Measurements from ENCODE around the gene RUNX2. TPM values are rescaled to one million over a fixed set of nuclear protein-coding genes. Genes with fewer than 3 reads are reported as not detected.
A peak's percentile ranks its signal among the peaks of the same experiment; 100 is the strongest.
"Not testable (repeated sequence)": the region's sequence is repeated elsewhere in the genome, so short reads cannot be mapped to it uniquely, and the experiment has no call there.

Gene RUNX2
- polyA plus RNA-seq, 1 donor (not counting 4 experiments of a cell fraction or from before 2014, with no cell fraction given), result 1.4 TPM

DNA sequence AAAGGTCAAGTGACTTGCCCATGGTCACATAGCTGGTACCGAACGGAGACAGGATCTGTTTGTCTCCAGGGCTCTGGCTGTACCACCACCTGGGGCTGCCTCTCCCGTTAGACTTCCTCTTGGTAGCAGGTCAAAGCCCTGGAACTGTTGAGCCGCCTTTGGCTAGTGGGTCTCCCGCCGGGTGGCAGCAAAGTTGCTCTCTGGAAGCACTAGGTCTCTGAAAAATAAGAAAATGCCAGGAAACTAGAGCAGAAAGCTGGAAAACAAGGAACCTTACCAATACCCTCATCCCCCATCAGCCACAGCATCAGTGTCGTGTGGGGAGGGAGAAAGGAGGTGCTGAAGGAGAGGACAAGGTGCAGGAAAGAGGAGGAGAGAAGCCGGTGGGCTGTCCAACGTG, 340.6 kb downstream of the RUNX2 start:
- Histone ChIP-seq H3K4me3 (ENCODE audit: control insufficient read depth in 2 of 3, extremely low read depth in 1 of 3, insufficient read depth in 2 of 3, low read depth in 1 of 3, low read length in 3 of 3) (no peak overlapping the region), H3K4me1 (ENCODE audit: control insufficient read depth, extremely low read depth, insufficient read depth, low read length) (peaks cover 5% of the 10 kb centered on the region), H3K9me3 (ENCODE audit: control insufficient read depth, low read depth, low read length) (no peaks in the 10 kb centered on the region), H2AFZ (ENCODE audit: control insufficient read depth, low read length) (no peak overlapping the region), H3K9me1 (ENCODE audit: control insufficient read depth, extremely low read depth, insufficient read depth, low read length) (no peaks in the 10 kb centered on the region), H3K79me2 (ENCODE audit: control insufficient read depth, insufficient read depth, low read length) (no peaks in the 10 kb centered on the region), H3K4me2 (ENCODE audit: control insufficient read depth, extremely low read depth, insufficient read depth, low read depth, low read length) (no peak overlapping the region), H3K27me3 (ENCODE audit: control insufficient read depth, extremely low read depth, insufficient read depth, low read length) (no peaks in the 10 kb centered on the region), H4K20me1 (ENCODE audit: control insufficient read depth, extremely low read depth, insufficient read depth, low read length) (no peaks in the 10 kb centered on the region), H3K36me3 (ENCODE audit: control insufficient read depth in 2 of 2, extremely low read depth in 1 of 2, insufficient read depth in 2 of 2, low read length in 2 of 2) (no peaks in the 10 kb centered on the region), H3K27ac (ENCODE audit: control insufficient read depth, insufficient read depth, low read length) (no peak overlapping the region), H3K9ac (ENCODE audit: control insufficient read depth, extremely low read depth, insufficient read depth, low read length) (no peak overlapping the region)
- no peak for TF ChIP-seq EZH2 (IDR thresholded peaks at IDR 0.05; ENCODE audit: low read length)
- TF ChIP-seq CTCF (optimal IDR thresholded peaks at IDR 0.05 in 1 of 3, IDR thresholded peaks at IDR 0.05 in 1 of 3, conservative IDR thresholded peaks at IDR 0.05 in 1 of 3; ENCODE audit: extremely low read depth in 1 of 3, insufficient read depth in 2 of 3, low read length in 3 of 3), result no peak
- FAIRE-seq, result no peak
- dilution Hi-C loops (cut with MboI; ENCODE audit: extremely low pct_ligation_motif_present, low sequenced_read_pairs), result no loop called here
- DNase-seq (ENCODE audit: low read depth, low spot score), result no peak

DNA sequence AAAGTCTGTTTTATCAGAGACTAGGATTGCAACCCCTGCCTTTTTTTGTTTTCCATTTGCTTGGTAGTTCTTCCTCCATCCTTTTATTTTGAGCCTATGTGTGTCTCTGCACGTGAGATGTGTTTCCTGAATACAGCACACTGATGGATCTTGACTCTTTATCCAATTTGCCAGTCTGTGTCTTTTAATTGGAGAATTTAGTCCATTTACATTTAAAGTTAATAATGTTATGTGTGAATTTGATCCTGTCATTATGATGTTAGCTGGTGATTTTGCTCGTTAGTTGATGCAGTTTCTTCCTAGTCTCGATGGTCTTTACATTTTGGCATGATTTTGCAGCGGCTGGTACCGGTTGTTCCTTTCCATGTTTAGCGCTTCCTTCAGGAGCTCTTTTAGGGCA, 345.0 kb downstream of the RUNX2 start:
- H3K9ac ChIP-seq (ENCODE audit: control insufficient read depth, extremely low read depth, insufficient read depth, low read length); H3K27ac ChIP-seq (ENCODE audit: control insufficient read depth, insufficient read depth, low read length); H2AFZ ChIP-seq (ENCODE audit: control insufficient read depth, low read length); H3K9me1 ChIP-seq (ENCODE audit: control insufficient read depth, extremely low read depth, insufficient read depth, low read length); H3K27me3 ChIP-seq (ENCODE audit: control insufficient read depth, extremely low read depth, insufficient read depth, low read length); H3K79me2 ChIP-seq (ENCODE audit: control insufficient read depth, insufficient read depth, low read length); dilution Hi-C loops (cut with MboI; ENCODE audit: extremely low pct_ligation_motif_present, low sequenced_read_pairs); H3K36me3 ChIP-seq (ENCODE audit: control insufficient read depth in 2 of 2, extremely low read depth in 1 of 2, insufficient read depth in 2 of 2, low read length in 2 of 2); H4K20me1 ChIP-seq (ENCODE audit: control insufficient read depth, extremely low read depth, insufficient read depth, low read length); H3K9me3 ChIP-seq (ENCODE audit: control insufficient read depth, low read depth, low read length); DNase-seq (ENCODE audit: low read depth, low spot score); FAIRE-seq; H3K4me2 ChIP-seq (ENCODE audit: control insufficient read depth, extremely low read depth, insufficient read depth, low read depth, low read length); H3K4me3 ChIP-seq (ENCODE audit: control insufficient read depth in 2 of 3, extremely low read depth in 1 of 3, insufficient read depth in 2 of 3, low read depth in 1 of 3, low read length in 3 of 3): not testable (repeated sequence)
- H3K4me1 ChIP-seq (ENCODE audit: control insufficient read depth, extremely low read depth, insufficient read depth, low read length), result peaks cover 15% of the 10 kb centered on the region

GRCh38 chr6:45675166-45675565, 347.0 kb downstream of the RUNX2 start:
- Histone ChIP-seq H2AFZ (ENCODE audit: control insufficient read depth, low read length) (peak overlapping the region; percentile 45), H3K4me1 (ENCODE audit: control insufficient read depth, extremely low read depth, insufficient read depth, low read length) (peaks cover 15% of the 10 kb centered on the region), H3K27ac (ENCODE audit: control insufficient read depth, insufficient read depth, low read length) (peak overlapping the region; percentile 51), H3K4me2 (ENCODE audit: control insufficient read depth, extremely low read depth, insufficient read depth, low read depth, low read length) (peak overlapping the region; percentile 19)
- H3K4me3 ChIP-seq (ENCODE audit: control insufficient read depth in 2 of 3, extremely low read depth in 1 of 3, insufficient read depth in 2 of 3, low read depth in 1 of 3, low read length in 3 of 3); H4K20me1 ChIP-seq (ENCODE audit: control insufficient read depth, extremely low read depth, insufficient read depth, low read length); FAIRE-seq; H3K36me3 ChIP-seq (ENCODE audit: control insufficient read depth in 2 of 2, extremely low read depth in 1 of 2, insufficient read depth in 2 of 2, low read length in 2 of 2); H3K9me1 ChIP-seq (ENCODE audit: control insufficient read depth, extremely low read depth, insufficient read depth, low read length); dilution Hi-C loops (cut with MboI; ENCODE audit: extremely low pct_ligation_motif_present, low sequenced_read_pairs); H3K27me3 ChIP-seq (ENCODE audit: control insufficient read depth, extremely low read depth, insufficient read depth, low read length); H3K9ac ChIP-seq (ENCODE audit: control insufficient read depth, extremely low read depth, insufficient read depth, low read length); H3K9me3 ChIP-seq (ENCODE audit: control insufficient read depth, low read depth, low read length); H3K79me2 ChIP-seq (ENCODE audit: control insufficient read depth, insufficient read depth, low read length): not testable (repeated sequence)
- peak; percentile 53 for DNase-seq (ENCODE audit: low read depth, low spot score)
